Natural killer cell (primary cell): ENCODE measurements around the gene SPOCK3. TPM values are rescaled to one million over a fixed set of nuclear protein-coding genes. Genes with fewer than 3 reads are reported as not detected.

Experiments used
- ATAC-seq, 3 donors: fragments of 150-1000 bp in 2 of 3; fragments of 200-7000 bp in 1 of 3; cut with Tn5 transposase; 1 replicate in 1 of 3; 2 replicates in 2 of 3; pipeline ENCODE4 v1.10.0; 2021; ENCODE audit warnings: mild to moderate bottlenecking in 2 of 3, moderate library complexity in 2 of 3
- DNase-seq, 2 donors: peaks; one replicate each; pipeline versions ENCODE4 v3.0.0 to v3.0.0-alpha.2; 2013 to 2021; ENCODE audit warnings: mixed read lengths in 1 of 2
- H3K27ac ChIP-seq: one replicate; pipeline ENCODE4 v1.5.1; 2013; ENCODE audit warnings: mild to moderate bottlenecking, low read length
- H3K27me3 ChIP-seq: one replicate; pipeline ENCODE4 v1.6.1; 2013; ENCODE audit warnings: low read length; ENCODE audit not compliant: control insufficient read depth, insufficient read depth
- H3K36me3 ChIP-seq: one replicate; pipeline ENCODE4 v1.6.1; 2013; ENCODE audit warnings: low read length; ENCODE audit not compliant: control insufficient read depth, insufficient read depth
- H3K4me1 ChIP-seq: one replicate; pipeline ENCODE4 v1.6.1; 2013; ENCODE audit warnings: low read length; ENCODE audit not compliant: control insufficient read depth, insufficient read depth
- H3K4me3 ChIP-seq: one replicate; pipeline ENCODE4 v1.5.1; 2013; ENCODE audit warnings: low read length
- H3K9me3 ChIP-seq: one replicate; pipeline ENCODE4 v1.6.1; 2013; ENCODE audit warnings: low read length; ENCODE audit not compliant: control insufficient read depth, insufficient read depth
- H3K27ac Mint-ChIP-seq, 2 donors: one replicate each; pipeline ENCODE4 v1.8.0; 2022; ENCODE audit warnings: mild to moderate bottlenecking in 2 of 2, mixed read lengths in 2 of 2, moderate library complexity in 1 of 2
- H3K27me3 Mint-ChIP-seq, 2 donors: one replicate each; pipeline ENCODE4 v1.8.0; 2022; ENCODE audit warnings: low read depth in 2 of 2, mixed read lengths in 2 of 2
- H3K36me3 Mint-ChIP-seq: one replicate; pipeline ENCODE4 v1.8.0; 2022; ENCODE audit warnings: mixed read lengths
- H3K4me1 Mint-ChIP-seq, 2 donors: one replicate each; pipeline ENCODE4 v1.8.0; 2022; ENCODE audit warnings: mixed read lengths in 2 of 2
- H3K4me3 Mint-ChIP-seq: one replicate; pipeline ENCODE4 v1.8.0; 2022; ENCODE audit warnings: mild to moderate bottlenecking, moderate library complexity, mixed read lengths
- H3K9me3 Mint-ChIP-seq, 2 donors: one replicate each; pipeline ENCODE4 v1.8.0; 2022; ENCODE audit warnings: mixed read lengths in 2 of 2
- CTCF ChIP-seq: fragments of 200-600 bp; IDR thresholded peaks from one replicate; pipeline ENCODE4 v1.8.0; 2022; ENCODE audit warnings: antibody characterized with exemption
- WGBS: methylation state at CpG from one replicate; pipeline ENCODE4 v1.1.7; 2013; ENCODE audit warnings: missing lambda C conversion rate; ENCODE audit not compliant: insufficient coverage; 5-methylcytosine and 5-hydroxymethylcytosine counted together
- intact Hi-C: fragments of 100-400 bp; cut with micrococcal nuclease; formaldehyde crosslinking; loops from one replicate; pipeline ENCODE4 v1.14.2; 2022
- total RNA-seq, 4 donors: library from RNA; stranded (reverse); fragments of 120-200 nt in 1 of 4; gene quantifications; one replicate each; pipeline versions ENCODE4 v1.2.3 to v1.2.4, GENCODE V29; 2013 to 2022

SPOCK3 gene
- total RNA-seq, 3 donors from 2014 or later (not counting 1 experiment from before 2014, with no cell fraction given), result not detected

GRCh38 chr4:166930464-166930863, 303.8 kb downstream of the SPOCK3 start:
- no peak overlapping the region for H3K27ac Mint-ChIP-seq
- TF ChIP-seq CTCF, result no peak
- Histone ChIP-seq H3K27ac (no peak overlapping the region), H3K4me3 (no peak overlapping the region), H3K9me3 (peaks cover 4% of the 10 kb centered on the region), H3K27me3 (no peaks in the 10 kb centered on the region), H3K36me3 (no peaks in the 10 kb centered on the region), H3K4me1 (no peaks in the 10 kb centered on the region)
- DNase-seq (no peak), ATAC-seq (no peak)
- H3K4me1 Mint-ChIP-seq, result no peaks in the 10 kb centered on the region
- no peak overlapping the region for H3K4me3 Mint-ChIP-seq
- intact Hi-C loops, result no loop called here
- peaks cover 2 to 24% of the 10 kb centered on the region in 2 donors for H3K9me3 Mint-ChIP-seq
- H3K27me3 Mint-ChIP-seq, result no peaks in the 10 kb centered on the region
- WGBS, result 83% methylated on average over 1 of the region's 1 CpG
- no peaks in the 10 kb centered on the region for H3K36me3 Mint-ChIP-seq

GRCh38 chr4:166924424-166924823, 309.9 kb downstream of the SPOCK3 start:
- no peak overlapping the region for H3K27ac ChIP-seq
- ATAC-seq, result no peak
- no peaks in the 10 kb centered on the region for H3K4me1 ChIP-seq
- no peak for TF ChIP-seq CTCF
- no peak for DNase-seq
- H3K27ac Mint-ChIP-seq, result no peak overlapping the region
- WGBS, result 68% methylated on average over 3 of the region's 3 CpGs
- H3K9me3 Mint-ChIP-seq, result peaks cover 7 to 21% of the 10 kb centered on the region in 2 donors
- no peaks in the 10 kb centered on the region for H3K36me3 Mint-ChIP-seq
- no peaks in the 10 kb centered on the region for H3K27me3 Mint-ChIP-seq
- peaks cover 4% of the 10 kb centered on the region for H3K9me3 ChIP-seq
- no peaks in the 10 kb centered on the region for H3K36me3 ChIP-seq
- intact Hi-C loops, result no loop called here
- no peaks in the 10 kb centered on the region for H3K4me1 Mint-ChIP-seq
- no peak overlapping the region for H3K4me3 ChIP-seq
- no peak overlapping the region for H3K4me3 Mint-ChIP-seq
- H3K27me3 ChIP-seq, result no peaks in the 10 kb centered on the region

- Mint-ChIP-seq H3K27me3 (no peaks in the 10 kb centered on the region), H3K27ac (no peak overlapping the region), H3K4me3 (no peak overlapping the region), H3K36me3 (peaks cover 13% of the 10 kb centered on the region), H3K9me3 (peaks cover 4 to 10% of the 10 kb centered on the region in 2 donors), H3K4me1 (no peaks in the 10 kb centered on the region)
- H3K36me3 ChIP-seq, result no peaks in the 10 kb centered on the region
- TF ChIP-seq CTCF, result no peak
- intact Hi-C loops, result no loop called here
- no peak for ATAC-seq
- DNase-seq, result no peak
- no peak overlapping the region for H3K4me3 ChIP-seq
- H3K27ac ChIP-seq, result no peak overlapping the region
- H3K4me1 ChIP-seq, result no peaks in the 10 kb centered on the region
- 100% methylated on average over 1 of the region's 4 CpGs for WGBS
- no peaks in the 10 kb centered on the region for H3K27me3 ChIP-seq
- no peaks in the 10 kb centered on the region for H3K9me3 ChIP-seq
Observed at GRCh38 chr4:166913926-166914325, 320.4 kb downstream of the SPOCK3 start.

- Histone ChIP-seq H3K27ac (no peak overlapping the region), H3K4me1 (no peaks in the 10 kb centered on the region), H3K9me3 (peaks cover 10% of the 10 kb centered on the region), H3K4me3 (no peak overlapping the region), H3K36me3 (no peaks in the 10 kb centered on the region), H3K27me3 (no peaks in the 10 kb centered on the region)
- WGBS, result 94% methylated on average over 3 of the region's 5 CpGs
- no peak for TF ChIP-seq CTCF
- H3K9me3 Mint-ChIP-seq, result peaks cover 9 to 20% of the 10 kb centered on the region in 2 donors
- no peaks in the 10 kb centered on the region for H3K27me3 Mint-ChIP-seq
- ATAC-seq (no peak), DNase-seq (no peak)
- intact Hi-C loops, result no loop called here
- H3K27ac Mint-ChIP-seq, result no peak overlapping the region
- no peak overlapping the region for H3K4me3 Mint-ChIP-seq
- peaks cover 6% of the 10 kb centered on the region for H3K36me3 Mint-ChIP-seq
- H3K4me1 Mint-ChIP-seq, result no peaks in the 10 kb centered on the region
Observed at GRCh38 chr4:166903408-166903807, 330.9 kb downstream of the SPOCK3 start.
